HEK293 (cell line): ENCODE measurements around the gene WDR72.

ENCODE experiments used
- CTCF ChIA-PET: fragments of 350-600 bp; formaldehyde crosslinking; extraction: SDS; loops from one replicate; lab custom pipeline; 2021; ENCODE audit warnings: antibody characterized with exemption; lab: Yijun Ruan, JAX
- POLR2A ChIA-PET: fragments of 300-600 bp; formaldehyde crosslinking; extraction: SDS; loops from one replicate; lab custom pipeline; 2020; ENCODE audit warnings: antibody characterized with exemption, inconsistent platforms; lab: Yijun Ruan, JAX
- H3K27ac ChIP-seq: fragments of 200-500 bp; sonication (Bioruptor generic); 2 replicates; pipeline ENCODE4 v1.5.1; 2014; ENCODE audit warnings: low read depth, low read length, control low read depth, inconsistent platforms; ENCODE audit errors: extremely low read depth
- H3K36me3 ChIP-seq, 2 experiments: fragments of 200-500 bp in 1 of 2; sonication (Bioruptor generic) in 1 of 2; 1 replicate in 1 of 2; 2 replicates in 1 of 2; pipeline ENCODE4 v1.5.1; 2014 to 2017; ENCODE audit warnings: inconsistent platforms in 2 of 2, low read length in 2 of 2; ENCODE audit not compliant: control insufficient read depth in 2 of 2, insufficient read depth in 1 of 2
- H3K4me1 ChIP-seq: fragments of 200-500 bp; sonication (Bioruptor generic); 2 replicates; pipeline ENCODE4 v1.5.1; 2014; ENCODE audit warnings: mild to moderate bottlenecking, low read length, inconsistent platforms; ENCODE audit not compliant: control insufficient read depth, insufficient read depth
- H3K4me3 ChIP-seq: 2 replicates; pipeline ENCODE4 v1.5.1; 2011; ENCODE audit warnings: low read depth, mild to moderate bottlenecking, control low read depth, low read length, moderate library complexity
- H3K9me3 ChIP-seq: fragments of 200-500 bp; sonication (Bioruptor generic); 2 replicates; pipeline ENCODE4 v1.5.1; 2014; ENCODE audit warnings: low read depth, low read length, inconsistent platforms; ENCODE audit not compliant: control insufficient read depth, insufficient read depth
- GLIS2 ChIP-seq: fragments of 450-650 bp; formaldehyde crosslinking; IDR thresholded peaks from 2 replicates; pipeline ENCODE4 v1.5.1; 2016; ENCODE audit warnings: missing biosample characterization, missing genetic modification characterization
- HOXC10 ChIP-seq: sonication (generic); formaldehyde crosslinking; IDR thresholded peaks from 2 replicates; pipeline ENCODE4 v1.8.1; 2023; ENCODE audit warnings: mild to moderate bottlenecking, missing genetic modification reagents
- RBAK ChIP-seq: fragments of 450-650 bp; formaldehyde crosslinking; IDR thresholded peaks from 2 replicates; pipeline ENCODE4 v1.5.1; 2016; ENCODE audit warnings: missing biosample characterization, missing genetic modification characterization
- SALL2 ChIP-seq: fragments of 450-650 bp; formaldehyde crosslinking; IDR thresholded peaks from 2 replicates; pipeline ENCODE4 v1.5.0; 2017; ENCODE audit warnings: missing biosample characterization, mild to moderate bottlenecking, missing genetic modification characterization, borderline replicate concordance
- SCRT2 ChIP-seq: fragments of 450-650 bp; formaldehyde crosslinking; IDR thresholded peaks from 2 replicates; pipeline ENCODE4 v1.5.1; 2016; ENCODE audit warnings: missing biosample characterization, missing genetic modification characterization
- YY2 ChIP-seq: fragments of 450-650 bp; formaldehyde crosslinking; IDR thresholded peaks from 2 replicates; pipeline ENCODE4 v1.5.1; 2016; ENCODE audit warnings: missing biosample characterization, missing genetic modification characterization
- ZBTB10 ChIP-seq: fragments of 450-650 bp; formaldehyde crosslinking; IDR thresholded peaks from 2 replicates; pipeline ENCODE4 v1.5.1; 2016; ENCODE audit warnings: missing biosample characterization, missing genetic modification characterization
- ZFP41 ChIP-seq: fragments of 450-650 bp; formaldehyde crosslinking; IDR thresholded peaks from 2 replicates; pipeline ENCODE4 v1.5.1; 2016; ENCODE audit warnings: missing biosample characterization, missing genetic modification characterization, borderline replicate concordance
- ZNF112 ChIP-seq: fragments of 450-650 bp; formaldehyde crosslinking; IDR thresholded peaks from 2 replicates; pipeline ENCODE4 v1.5.0; 2017; ENCODE audit warnings: missing biosample characterization, missing genetic modification characterization
- ZNF133 ChIP-seq: fragments of 450-650 bp; formaldehyde crosslinking; IDR thresholded peaks from 2 replicates; pipeline ENCODE4 v1.5.1; 2016; ENCODE audit warnings: missing biosample characterization, missing genetic modification characterization
- ZNF155 ChIP-seq: fragments of 450-650 bp; formaldehyde crosslinking; IDR thresholded peaks from 2 replicates; pipeline ENCODE4 v1.5.1; 2016; ENCODE audit warnings: missing biosample characterization, missing genetic modification characterization
- ZNF311 ChIP-seq: fragments of 450-650 bp; formaldehyde crosslinking; IDR thresholded peaks from 2 replicates; pipeline ENCODE4 v1.5.1; 2017; ENCODE audit warnings: missing biosample characterization, missing genetic modification characterization, borderline replicate concordance
- ZNF350 ChIP-seq: fragments of 450-650 bp; formaldehyde crosslinking; IDR thresholded peaks from 2 replicates; pipeline ENCODE4 v1.5.0; 2017; ENCODE audit warnings: missing biosample characterization, mild to moderate bottlenecking, missing genetic modification characterization
- ZNF423 ChIP-seq: fragments of 450-650 bp; formaldehyde crosslinking; IDR thresholded peaks from 2 replicates; pipeline ENCODE4 v1.5.1; 2016; ENCODE audit warnings: missing biosample characterization, missing genetic modification characterization
- ZNF513 ChIP-seq: fragments of 450-650 bp; IDR thresholded peaks from 2 replicates; pipeline ENCODE4 v1.5.1; 2018; ENCODE audit warnings: missing biosample characterization, missing genetic modification characterization
- ZNF585B ChIP-seq: fragments of 450-650 bp; formaldehyde crosslinking; IDR thresholded peaks from 2 replicates; pipeline ENCODE4 v1.5.1; 2016; ENCODE audit warnings: missing biosample characterization, missing genetic modification characterization
- ZNF792 ChIP-seq: fragments of 450-650 bp; formaldehyde crosslinking; IDR thresholded peaks from 2 replicates; pipeline ENCODE4 v1.5.1; 2016; ENCODE audit warnings: missing biosample characterization, missing genetic modification characterization
- ZXDB ChIP-seq: fragments of 450-650 bp; formaldehyde crosslinking; IDR thresholded peaks from 2 replicates; pipeline ENCODE4 v1.5.1; 2016; ENCODE audit warnings: missing biosample characterization, missing genetic modification characterization
- TF ChIP-seq, protein P1 (sequence below): fragments of 450-650 bp; formaldehyde crosslinking; IDR thresholded peaks from 2 replicates; pipeline ENCODE4 v1.5.1; 2017; ENCODE audit warnings: missing biosample characterization, missing genetic modification characterization
- TF ChIP-seq, protein P2 (sequence below): fragments of 450-650 bp; formaldehyde crosslinking; IDR thresholded peaks from 2 replicates; pipeline ENCODE4 v1.5.1; 2016; ENCODE audit warnings: missing biosample characterization, missing genetic modification characterization
- TF ChIP-seq, protein P3 (sequence below): fragments of 450-650 bp; formaldehyde crosslinking; IDR thresholded peaks from 2 replicates; pipeline ENCODE4 v1.5.1; 2016; ENCODE audit warnings: missing biosample characterization, missing genetic modification characterization

WDR72 gene

DNA sequence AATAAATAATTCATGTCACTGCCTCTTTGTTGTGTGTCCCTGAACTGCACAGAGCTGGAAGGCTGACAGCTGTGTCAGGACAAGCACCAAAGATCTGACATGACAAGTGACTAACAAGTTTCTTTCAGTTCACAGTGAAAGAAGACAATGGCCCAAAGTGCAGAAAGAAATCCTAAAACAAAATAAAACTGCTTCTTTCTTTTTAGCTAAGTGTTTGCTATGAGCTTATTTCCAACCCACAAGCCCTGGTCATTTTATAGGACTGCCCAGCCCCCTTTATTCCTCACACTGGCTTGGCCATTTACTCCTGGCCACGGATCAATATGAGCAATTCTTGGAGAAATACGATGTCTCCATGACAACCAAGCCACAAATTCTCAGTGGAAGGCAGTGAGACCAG is 238.5 kb downstream of the WDR72 start (continued):
- TF ChIP-seq ZNF513 (tag by site-specific recombination) (no peak), ZNF585B (tag by site-specific recombination) (no peak), YY2 (tag by site-specific recombination) (no peak), SALL2 (tag by site-specific recombination) (no peak), HOXC10 (no peak), GLIS2 (no peak), ZNF311 (tag by site-specific recombination) (no peak)
- TF ChIP-seq, protein P1, sequence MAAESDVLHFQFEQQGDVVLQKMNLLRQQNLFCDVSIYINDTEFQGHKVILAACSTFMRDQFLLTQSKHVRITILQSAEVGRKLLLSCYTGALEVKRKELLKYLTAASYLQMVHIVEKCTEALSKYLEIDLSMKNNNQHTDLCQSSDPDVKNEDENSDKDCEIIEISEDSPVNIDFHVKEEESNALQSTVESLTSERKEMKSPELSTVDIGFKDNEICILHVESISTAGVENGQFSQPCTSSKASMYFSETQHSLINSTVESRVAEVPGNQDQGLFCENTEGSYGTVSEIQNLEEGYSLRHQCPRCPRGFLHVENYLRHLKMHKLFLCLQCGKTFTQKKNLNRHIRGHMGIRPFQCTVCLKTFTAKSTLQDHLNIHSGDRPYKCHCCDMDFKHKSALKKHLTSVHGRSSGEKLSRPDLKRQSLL (tag by site-specific recombination) = no peak

DNA sequence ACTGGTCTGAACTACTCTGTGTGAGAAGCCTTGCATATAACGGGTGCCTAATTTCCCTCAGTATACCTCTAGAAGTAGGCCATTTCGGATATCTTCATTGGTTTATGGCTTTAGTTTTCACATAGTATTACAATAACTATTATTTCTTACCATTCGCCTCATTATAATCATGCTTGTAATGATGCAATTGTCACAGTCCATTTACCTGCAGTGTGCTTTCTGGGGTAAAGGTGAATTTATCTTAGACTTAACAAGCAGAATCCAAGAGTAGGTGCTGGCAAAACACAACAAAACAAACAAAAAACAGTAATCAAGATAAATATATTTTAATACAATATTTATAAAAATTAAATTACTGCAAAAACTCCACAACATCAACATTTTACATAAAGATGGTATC is 246.0 kb downstream of the WDR72 start:
- Histone ChIP-seq H3K36me3 (no peaks in the 10 kb centered on the region), H3K4me1 (no peaks in the 10 kb centered on the region), H3K4me3 (no peak overlapping the region), H3K9me3 (no peaks in the 10 kb centered on the region), H3K27ac (no peak overlapping the region)
- CTCF ChIA-PET = no interaction called here
- POLR2A ChIA-PET = no interaction called here
- TF ChIP-seq ZNF133 (no peak), RBAK (no peak), ZNF350 (tag by site-specific recombination) (no peak), ZNF112 (no peak), ZFP41 (tag by site-specific recombination) (no peak), SCRT2 (no peak), ZNF155 (tag by site-specific recombination) (no peak), ZNF792 (tag by site-specific recombination) (no peak), ZXDB (tag by site-specific recombination) (no peak), ZBTB10 (tag by site-specific recombination) (no peak), ZNF423 (tag by site-specific recombination) (no peak)
- TF ChIP-seq, protein P2, sequence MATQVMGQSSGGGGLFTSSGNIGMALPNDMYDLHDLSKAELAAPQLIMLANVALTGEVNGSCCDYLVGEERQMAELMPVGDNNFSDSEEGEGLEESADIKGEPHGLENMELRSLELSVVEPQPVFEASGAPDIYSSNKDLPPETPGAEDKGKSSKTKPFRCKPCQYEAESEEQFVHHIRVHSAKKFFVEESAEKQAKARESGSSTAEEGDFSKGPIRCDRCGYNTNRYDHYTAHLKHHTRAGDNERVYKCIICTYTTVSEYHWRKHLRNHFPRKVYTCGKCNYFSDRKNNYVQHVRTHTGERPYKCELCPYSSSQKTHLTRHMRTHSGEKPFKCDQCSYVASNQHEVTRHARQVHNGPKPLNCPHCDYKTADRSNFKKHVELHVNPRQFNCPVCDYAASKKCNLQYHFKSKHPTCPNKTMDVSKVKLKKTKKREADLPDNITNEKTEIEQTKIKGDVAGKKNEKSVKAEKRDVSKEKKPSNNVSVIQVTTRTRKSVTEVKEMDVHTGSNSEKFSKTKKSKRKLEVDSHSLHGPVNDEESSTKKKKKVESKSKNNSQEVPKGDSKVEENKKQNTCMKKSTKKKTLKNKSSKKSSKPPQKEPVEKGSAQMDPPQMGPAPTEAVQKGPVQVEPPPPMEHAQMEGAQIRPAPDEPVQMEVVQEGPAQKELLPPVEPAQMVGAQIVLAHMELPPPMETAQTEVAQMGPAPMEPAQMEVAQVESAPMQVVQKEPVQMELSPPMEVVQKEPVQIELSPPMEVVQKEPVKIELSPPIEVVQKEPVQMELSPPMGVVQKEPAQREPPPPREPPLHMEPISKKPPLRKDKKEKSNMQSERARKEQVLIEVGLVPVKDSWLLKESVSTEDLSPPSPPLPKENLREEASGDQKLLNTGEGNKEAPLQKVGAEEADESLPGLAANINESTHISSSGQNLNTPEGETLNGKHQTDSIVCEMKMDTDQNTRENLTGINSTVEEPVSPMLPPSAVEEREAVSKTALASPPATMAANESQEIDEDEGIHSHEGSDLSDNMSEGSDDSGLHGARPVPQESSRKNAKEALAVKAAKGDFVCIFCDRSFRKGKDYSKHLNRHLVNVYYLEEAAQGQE (tag by site-specific recombination) = no peak
- TF ChIP-seq, protein P3, sequence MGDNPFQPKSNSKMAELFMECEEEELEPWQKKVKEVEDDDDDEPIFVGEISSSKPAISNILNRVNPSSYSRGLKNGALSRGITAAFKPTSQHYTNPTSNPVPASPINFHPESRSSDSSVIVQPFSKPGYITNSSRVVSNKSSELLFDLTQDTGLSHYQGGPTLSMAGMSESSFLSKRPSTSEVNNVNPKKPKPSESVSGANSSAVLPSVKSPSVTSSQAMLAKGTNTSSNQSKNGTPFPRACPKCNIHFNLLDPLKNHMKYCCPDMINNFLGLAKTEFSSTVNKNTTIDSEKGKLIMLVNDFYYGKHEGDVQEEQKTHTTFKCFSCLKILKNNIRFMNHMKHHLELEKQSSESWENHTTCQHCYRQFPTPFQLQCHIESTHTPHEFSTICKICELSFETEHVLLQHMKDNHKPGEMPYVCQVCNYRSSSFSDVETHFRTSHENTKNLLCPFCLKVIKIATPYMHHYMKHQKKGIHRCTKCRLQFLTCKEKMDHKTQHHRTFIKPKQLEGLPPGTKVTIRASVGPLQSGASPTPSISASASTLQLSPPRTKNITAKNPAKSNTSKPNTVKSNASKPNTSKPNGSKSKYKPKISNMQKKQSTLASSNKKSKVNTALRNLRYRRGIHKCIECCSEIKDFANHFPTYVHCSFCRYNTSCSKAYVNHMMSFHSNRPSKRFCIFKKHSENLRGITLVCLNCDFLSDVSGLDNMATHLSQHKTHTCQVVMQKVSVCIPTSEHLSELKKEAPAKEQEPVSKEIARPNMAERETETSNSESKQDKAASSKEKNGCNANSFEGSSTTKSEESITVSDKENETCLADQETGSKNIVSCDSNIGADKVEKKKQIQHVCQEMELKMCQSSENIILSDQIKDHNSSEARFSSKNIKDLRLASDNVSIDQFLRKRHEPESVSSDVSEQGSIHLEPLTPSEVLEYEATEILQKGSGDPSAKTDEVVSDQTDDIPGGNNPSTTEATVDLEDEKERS (tag by site-specific recombination) = no peak
